GM19193 (cell line): ENCODE measurements around the gene EVA1C.

Experiments
- POLR2A ChIP-seq: IDR thresholded peaks from 4 replicates; pipeline ENCODE4 v1.6.1; 2011; ENCODE audit not compliant: insufficient read depth, insufficient read length; ENCODE audit errors: extremely low read depth

EVA1C gene

GRCh38 chr21:32496568-32496967, 84.1 kb downstream of the EVA1C start:
- TF ChIP-seq POLR2A: no peak

- no peak for TF ChIP-seq POLR2A
Observed at GRCh38 chr21:32499249-32500055, 86.9 kb downstream of the EVA1C start.

- TF ChIP-seq POLR2A: no peak
Observed at GRCh38 chr21:32507342-32507919, 94.9 kb downstream of the EVA1C start.

- no peak for TF ChIP-seq POLR2A
Observed at GRCh38 chr21:32508558-32508957, 96.1 kb downstream of the EVA1C start.

GRCh38 chr21:32514275-32515055, 102.0 kb downstream of the EVA1C start:
- no peak for TF ChIP-seq POLR2A

- no peak for TF ChIP-seq POLR2A
Observed at GRCh38 chr21:32515874-32516273, 103.4 kb downstream of the EVA1C start.

- TF ChIP-seq POLR2A: no peak
Observed at GRCh38 chr21:32516756-32517649, 104.5 kb downstream of the EVA1C start.

GRCh38 chr21:32519945-32520874, 107.7 kb downstream of the EVA1C start:
- no peak for TF ChIP-seq POLR2A

- no peak for TF ChIP-seq POLR2A
Observed at GRCh38 chr21:32520875-32521735, 108.6 kb downstream of the EVA1C start.

GRCh38 chr21:32521736-32522355, 109.3 kb downstream of the EVA1C start:
- no peak for TF ChIP-seq POLR2A

- no peak for TF ChIP-seq POLR2A
Observed at GRCh38 chr21:32523463-32523862, 111.0 kb downstream of the EVA1C start.

GRCh38 chr21:32523988-32524719, 111.6 kb downstream of the EVA1C start:
- no peak for TF ChIP-seq POLR2A
